ENCODE results near the gene BLCAP.

The BLCAP gene

GRCh38 chr20:37528446-37529213, 954 bp upstream of the BLCAP start:
- DNase-seq, result no peak

- no peak for DNase-seq
Observed at GRCh38 chr20:37526839-37527637, 638 bp downstream of the BLCAP start.

- DNase-seq, result no peak
Observed at GRCh38 chr20:37526238-37526838, 1.3 kb downstream of the BLCAP start.

- no peak for DNase-seq
Observed at GRCh38 chr20:37525810-37526209, 1.9 kb downstream of the BLCAP start.

- peak; percentile 96 for DNase-seq
Observed at GRCh38 chr20:37524859-37525708, 2.6 kb downstream of the BLCAP start.

GRCh38 chr20:37523911-37524700, 3.6 kb downstream of the BLCAP start:
- DNase-seq, result peak; percentile 96

GRCh38 chr20:37523012-37523391, 4.7 kb downstream of the BLCAP start:
- DNase-seq, result no peak

- DNase-seq, result peak; percentile 81
Observed at GRCh38 chr20:37522260-37523011, 5.2 kb downstream of the BLCAP start.

- DNase-seq, result peak; percentile 34
Observed at GRCh38 chr20:37521061-37521771, 6.5 kb downstream of the BLCAP start, which contains the start of gene NNAT. Gene NNAT (plus strand): TSS chr20:37521250. CDS start chr20:37521332, 82 bp downstream.

GRCh38 chr20:37520419-37520955, 7.2 kb downstream of the BLCAP start:
- DNase-seq, result peak; percentile 50

GRCh38 chr20:37519508-37520418, 7.9 kb downstream of the BLCAP start:
- DNase-seq, result peak; percentile 76

GRCh38 chr20:37518606-37519507, 8.8 kb downstream of the BLCAP start:
- DNase-seq, result peak; percentile 46

GRCh38 chr20:37518059-37518458, 9.6 kb downstream of the BLCAP start:
- no peak for DNase-seq

- peak; percentile 86 for DNase-seq
Observed at GRCh38 chr20:37516811-37517750, 10.6 kb downstream of the BLCAP start.

- no peak for DNase-seq
Observed at GRCh38 chr20:37515876-37516275, 11.8 kb downstream of the BLCAP start.

GRCh38 chr20:37513779-37514359, 13.8 kb downstream of the BLCAP start:
- DNase-seq, result no peak
